IMR-90 (cell line): Measurements from ENCODE around the gene IRF2. TPM values are rescaled to one million over a fixed set of nuclear protein-coding genes. Genes with fewer than 3 reads are reported as not detected.
A peak's percentile ranks its signal among the peaks of the same experiment; 100 is the strongest.
"Not testable (repeated sequence)": the region's sequence is repeated elsewhere in the genome, so short reads cannot be mapped to it uniquely, and the experiment has no call there.

Experiments
- ATAC-seq: fragments of 200-7000 bp; cut with Tn5 transposase; 2 replicates; pipeline ENCODE4 v1.9.1; 2020; ENCODE audit warnings: low read depth, mild to moderate bottlenecking, moderate library complexity
- BruUV-seq: library from RNA; stranded (reverse); fragments of 400-500 nt; replicated peaks from 2 replicates; lab custom pipeline; 2021; lab: Mats Ljungman, UMichigan
- CTCF ChIA-PET: fragments of 300-600 bp; formaldehyde crosslinking; extraction: SDS; loops from one replicate; lab custom pipeline; 2021; ENCODE audit warnings: antibody characterized with exemption; lab: Yijun Ruan, JAX
- POLR2A ChIA-PET: fragments of 300-600 bp; sonication (Branson Sonifier 250); formaldehyde crosslinking; loops from one replicate; lab custom pipeline; 2022; ENCODE audit warnings: antibody characterized with exemption; ENCODE audit not compliant: unreplicated experiment; lab: Charles Lee
- DNase-seq: peaks from one replicate; pipeline ENCODE4 v3.0.0; 2013
- H2AFZ ChIP-seq: replicated peaks from 2 replicates; pipeline ENCODE3; 2013; ENCODE audit warnings: low read length, mild to moderate bottlenecking; ENCODE audit not compliant: poor library complexity
- H2AK5ac ChIP-seq: 2 replicates; pipeline ENCODE4 v1.6.1; 2013; ENCODE audit warnings: low read depth, low read length, inconsistent platforms
- H2AK9ac ChIP-seq: replicated peaks from 2 replicates; pipeline ENCODE3; 2013; ENCODE audit warnings: mild to moderate bottlenecking, low read depth, low read length, moderate library complexity; ENCODE audit not compliant: poor library complexity
- H2BK120ac ChIP-seq: 2 replicates; pipeline ENCODE4 v1.6.1; 2013; ENCODE audit warnings: low read depth, low read length, inconsistent platforms
- H2BK15ac ChIP-seq: 3 replicates; pipeline ENCODE4 v1.6.1; 2013; ENCODE audit warnings: low read depth, low read length, inconsistent platforms
- H2BK20ac ChIP-seq: 2 replicates; pipeline ENCODE4 v1.6.1; 2013; ENCODE audit warnings: low read depth, mild to moderate bottlenecking, inconsistent platforms, low read length, moderate library complexity
- H2BK5ac ChIP-seq: 2 replicates; pipeline ENCODE4 v1.6.1; 2013; ENCODE audit warnings: mild to moderate bottlenecking, low read depth, low read length, inconsistent platforms; ENCODE audit not compliant: poor library complexity, severe bottlenecking
- H3K14ac ChIP-seq: replicated peaks from 2 replicates; pipeline ENCODE4 v1.6.1; 2013; ENCODE audit warnings: low read depth, low read length, inconsistent platforms
- H3K18ac ChIP-seq: 2 replicates; pipeline ENCODE4 v1.6.1; 2013; ENCODE audit warnings: low read depth, low read length, control low read depth
- H3K23ac ChIP-seq: 2 replicates; pipeline ENCODE4 v1.6.1; 2013; ENCODE audit warnings: low read depth, low read length, inconsistent platforms
- H3K27ac ChIP-seq: 2 replicates; pipeline ENCODE4 v1.5.1; 2013; ENCODE audit warnings: mild to moderate bottlenecking, control low read depth, low read length; ENCODE audit not compliant: insufficient read depth
- H3K27me3 ChIP-seq: 2 replicates; pipeline ENCODE4 v1.6.1; 2013; ENCODE audit warnings: low read length; ENCODE audit not compliant: control insufficient read depth, insufficient read depth
- H3K36me3 ChIP-seq: 2 replicates; pipeline ENCODE4 v1.6.1; 2013; ENCODE audit warnings: low read length, mixed read lengths; ENCODE audit not compliant: control insufficient read depth, insufficient read depth
- H3K4ac ChIP-seq: 2 replicates; pipeline ENCODE4 v1.6.1; 2013; ENCODE audit warnings: low read depth, low read length, inconsistent platforms
- H3K4me1 ChIP-seq: 2 replicates; pipeline ENCODE4 v1.6.1; 2013; ENCODE audit warnings: low read length, mixed read lengths; ENCODE audit not compliant: control insufficient read depth, insufficient read depth
- H3K4me2 ChIP-seq: 2 replicates; pipeline ENCODE4 v1.6.1; 2013; ENCODE audit warnings: low read depth, mild to moderate bottlenecking, control low read depth, low read length, moderate library complexity
- H3K4me3 ChIP-seq: 2 replicates; pipeline ENCODE4 v1.5.1; 2013; ENCODE audit warnings: low read depth, mild to moderate bottlenecking, control low read depth, low read length, moderate library complexity; ENCODE audit not compliant: insufficient read depth
- H3K56ac ChIP-seq: 2 replicates; pipeline ENCODE4 v1.6.1; 2013; ENCODE audit warnings: low read length, inconsistent platforms; ENCODE audit not compliant: insufficient read depth; ENCODE audit errors: extremely low read depth
- H3K79me1 ChIP-seq, 2 experiments: 2 replicates each; pipeline ENCODE4 v1.6.1; 2013; ENCODE audit warnings: low read length in 2 of 2, inconsistent platforms in 1 of 2, low read depth in 1 of 2
- H3K9ac ChIP-seq: 2 replicates; pipeline ENCODE4 v1.6.1; 2013; ENCODE audit warnings: low read depth, low read length, control low read depth
- H3K9me1 ChIP-seq: 2 replicates; pipeline ENCODE4 v1.6.1; 2013; ENCODE audit warnings: low read length, inconsistent platforms; ENCODE audit not compliant: insufficient read depth
- H3K9me3 ChIP-seq: 2 replicates; pipeline ENCODE4 v1.6.1; 2013; ENCODE audit warnings: low read length; ENCODE audit not compliant: control insufficient read depth, insufficient read depth
- H4K20me1 ChIP-seq: 2 replicates; pipeline ENCODE4 v1.6.1; 2013; ENCODE audit warnings: low read length, inconsistent platforms; ENCODE audit not compliant: insufficient read depth
- H4K5ac ChIP-seq: 2 replicates; pipeline ENCODE4 v1.6.1; 2013; ENCODE audit warnings: mild to moderate bottlenecking, low read depth, low read length, control low read depth
- H4K8ac ChIP-seq, 2 experiments: 2 replicates each; pipeline ENCODE4 v1.6.1; 2013; ENCODE audit warnings: low read depth in 2 of 2, low read length in 2 of 2, control low read depth in 1 of 2, inconsistent platforms in 1 of 2
- H4K91ac ChIP-seq: 2 replicates; pipeline ENCODE4 v1.6.1; 2013; ENCODE audit warnings: low read depth, low read length, inconsistent platforms; ENCODE audit not compliant: insufficient read depth
- POLR2A ChIP-seq: IDR thresholded peaks from 2 replicates; pipeline ENCODE4 v1.6.1; 2012; ENCODE audit warnings: mild to moderate bottlenecking, low read depth, low read length
- RAD21 ChIP-seq: IDR thresholded peaks from 2 replicates; pipeline ENCODE4 v1.6.1; 2012; ENCODE audit warnings: low read length, improper control_type of control experiment
- WGBS, 2 experiments: methylation state at CpG; one replicate each; pipeline versions ENCODE4 v1.1.5 to v1.1.7; 2013; ENCODE audit warnings: missing lambda C conversion rate in 2 of 2; ENCODE audit not compliant: insufficient read length in 1 of 2; ENCODE audit errors: extremely low coverage in 2 of 2; 5-methylcytosine and 5-hydroxymethylcytosine counted together
- dilution Hi-C: fragments of 300-500 bp; cut with HindIII; formaldehyde crosslinking; loops from one replicate; pipeline ENCODE4 v1.14.3; 2018; ENCODE audit warnings: low sequenced_read_pairs; ENCODE audit not compliant: unreplicated experiment
- in situ Hi-C: fragments of 300-500 bp; cut with MboI; formaldehyde crosslinking; loops from 3 replicates; pipeline ENCODE4 v1.14.3; 2019; ENCODE audit warnings: low sequenced_read_pairs, inconsistent platforms, mixed read lengths
- intact Hi-C: fragments of 100-400 bp; cut with micrococcal nuclease; formaldehyde crosslinking; loops from 2 replicates; pipeline ENCODE4 v1.10.0; 2022
- polyA plus RNA-seq, 3 experiments: library from polyadenylated mRNA; depleted of rRNA; stranded (reverse); fragments of >200 nt; gene quantifications; 2 replicates each; pipeline ENCODE4 v1.2.3, GENCODE V29; 2012; ENCODE audit warnings: low replicate concordance in 1 of 3
- total RNA-seq: library from RNA; depleted of rRNA; stranded (reverse); fragments of >200 nt; gene quantifications from 2 replicates; pipeline ENCODE4 v1.2.3, GENCODE V29; 2012

IRF2 gene
- total and polyA plus RNA-seq, 2 of the 4 experiments (the other 2 are of a cell fraction), result 16.5 to 21.9 TPM

DNA sequence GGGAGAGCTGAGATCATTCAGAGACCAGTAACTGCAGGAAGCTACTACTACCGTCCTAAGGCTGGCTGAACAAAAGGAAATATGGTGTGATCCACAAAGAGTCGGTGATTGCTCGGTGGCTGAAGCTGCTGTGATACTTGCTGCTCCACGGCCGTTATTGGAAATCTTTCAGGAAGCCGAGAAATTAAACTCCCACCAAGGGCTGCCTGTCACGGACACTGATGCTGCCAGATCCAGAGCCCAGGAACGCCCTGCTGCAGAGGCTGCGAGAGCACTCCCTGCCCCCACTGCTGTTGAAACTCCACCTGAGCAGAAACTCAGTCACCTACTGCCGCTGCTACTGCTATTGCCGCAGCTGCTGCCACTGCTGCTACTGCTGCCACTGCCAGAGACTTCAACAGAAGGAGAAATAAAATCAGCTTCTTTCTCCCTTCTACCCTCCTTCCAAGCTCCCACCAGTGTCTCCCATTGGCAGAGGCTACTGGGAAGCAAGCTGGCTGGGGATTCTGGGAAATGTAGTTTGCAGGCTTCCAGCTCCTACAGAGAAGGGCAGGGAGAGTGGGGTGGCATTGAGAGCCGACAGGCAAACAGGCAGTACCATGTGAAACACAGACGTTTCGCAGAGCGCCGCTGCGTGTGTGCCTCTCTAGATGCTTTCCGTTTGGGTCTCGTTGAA is 130.7 kb downstream of the IRF2 start (continued):
- no peak for TF ChIP-seq RAD21
- TF ChIP-seq POLR2A, result no peak

DNA sequence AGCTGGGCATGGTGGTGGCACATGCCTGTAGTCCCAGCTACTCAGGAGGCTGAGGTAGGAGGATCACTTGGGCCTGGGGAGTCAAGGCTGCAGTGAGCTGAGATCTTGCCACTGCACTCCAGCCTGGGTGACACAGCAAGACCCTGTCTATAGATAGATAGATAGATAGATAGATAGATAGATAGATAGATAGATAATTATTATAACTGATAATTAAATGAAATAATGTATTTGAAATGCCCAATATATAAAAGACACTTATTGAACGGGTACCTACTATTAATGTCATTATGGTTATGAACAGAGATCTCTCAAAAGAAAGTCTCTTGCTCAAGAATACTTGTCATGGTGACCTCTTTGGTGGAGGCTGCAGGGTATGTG is 131.5 kb downstream of the IRF2 start:
- H2AFZ ChIP-seq, H2BK5ac ChIP-seq, dilution Hi-C loops, in situ Hi-C loops, H3K27me3 ChIP-seq, BruUV-seq, H2BK20ac ChIP-seq, H3K9me3 ChIP-seq, H4K5ac ChIP-seq, H3K18ac ChIP-seq, ATAC-seq, H4K91ac ChIP-seq, H3K27ac ChIP-seq, H3K4me3 ChIP-seq, H3K56ac ChIP-seq, H3K14ac ChIP-seq, DNase-seq, H3K79me1 ChIP-seq, H2AK9ac ChIP-seq, H3K9me1 ChIP-seq, intact Hi-C loops, POLR2A ChIA-PET, H4K20me1 ChIP-seq, H3K4me2 ChIP-seq, CTCF ChIA-PET, H3K9ac ChIP-seq, H2AK5ac ChIP-seq, H2BK120ac ChIP-seq, H3K36me3 ChIP-seq: not testable (repeated sequence)
- Histone ChIP-seq H3K4me1 (peaks cover 15% of the 10 kb centered on the region), H2BK15ac (0 out of 3 replicates have a peak overlapping the region, but pooled peaks have one; percentile 17), H3K4ac (0 out of 2 replicates have a peak overlapping the region, but pooled peaks have one; percentile 90), H3K23ac (0 out of 2 replicates have a peak overlapping the region, but pooled peaks have one; percentile 77), H4K8ac (peak overlapping the region; percentile 71 to 96; a peak in 3 of 4 replicates)
- WGBS, 2 experiments, result no CpG with 5 or more reads among the region's 1 CpG
